ENCODE results near the gene PRODH2.
A peak's percentile ranks its signal among the peaks of the same experiment; 100 is the strongest.

Gene PRODH2

DNA sequence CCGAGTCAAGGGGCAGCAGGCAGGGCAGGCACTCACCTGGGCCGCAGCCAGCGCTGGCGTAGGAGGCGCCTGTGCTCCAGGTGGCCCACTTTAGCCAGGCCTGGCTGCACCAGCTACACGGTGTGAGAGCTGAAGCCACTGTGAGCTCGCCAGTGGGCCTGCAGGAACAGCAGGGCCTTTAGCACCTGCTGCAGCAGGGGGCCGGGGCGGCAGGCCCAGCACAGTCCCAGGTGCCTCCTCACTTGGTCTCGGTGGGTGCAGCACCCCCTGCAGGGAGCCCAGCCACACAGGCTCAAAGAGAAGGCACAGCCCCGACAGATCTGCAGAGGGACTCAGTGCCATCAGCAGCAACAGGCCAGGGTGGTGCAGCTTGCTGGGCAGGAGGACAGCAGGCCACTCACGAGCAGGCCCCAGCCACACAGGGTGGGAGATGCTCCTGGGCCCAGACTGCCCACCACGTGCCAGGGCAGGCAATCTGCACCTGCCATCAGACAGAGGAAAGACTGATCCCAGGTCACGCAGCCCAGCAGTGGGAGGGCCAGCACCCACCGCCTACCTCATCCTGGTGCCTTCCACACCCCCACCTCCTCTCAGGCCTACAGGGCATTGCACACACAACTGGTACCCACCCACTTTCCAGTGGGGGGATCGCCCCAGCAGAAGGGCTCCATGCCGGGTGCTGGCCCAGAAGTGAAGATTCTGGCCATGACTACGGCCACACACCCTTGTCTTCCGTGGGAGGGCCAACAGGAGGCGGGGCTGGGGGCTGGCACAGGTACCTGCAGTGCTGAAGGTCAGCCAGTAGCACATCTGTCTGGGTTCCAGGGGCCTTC is 21.4 kb downstream of the PRODH2 start:
- TF ChIP-seq, protein P1, sequence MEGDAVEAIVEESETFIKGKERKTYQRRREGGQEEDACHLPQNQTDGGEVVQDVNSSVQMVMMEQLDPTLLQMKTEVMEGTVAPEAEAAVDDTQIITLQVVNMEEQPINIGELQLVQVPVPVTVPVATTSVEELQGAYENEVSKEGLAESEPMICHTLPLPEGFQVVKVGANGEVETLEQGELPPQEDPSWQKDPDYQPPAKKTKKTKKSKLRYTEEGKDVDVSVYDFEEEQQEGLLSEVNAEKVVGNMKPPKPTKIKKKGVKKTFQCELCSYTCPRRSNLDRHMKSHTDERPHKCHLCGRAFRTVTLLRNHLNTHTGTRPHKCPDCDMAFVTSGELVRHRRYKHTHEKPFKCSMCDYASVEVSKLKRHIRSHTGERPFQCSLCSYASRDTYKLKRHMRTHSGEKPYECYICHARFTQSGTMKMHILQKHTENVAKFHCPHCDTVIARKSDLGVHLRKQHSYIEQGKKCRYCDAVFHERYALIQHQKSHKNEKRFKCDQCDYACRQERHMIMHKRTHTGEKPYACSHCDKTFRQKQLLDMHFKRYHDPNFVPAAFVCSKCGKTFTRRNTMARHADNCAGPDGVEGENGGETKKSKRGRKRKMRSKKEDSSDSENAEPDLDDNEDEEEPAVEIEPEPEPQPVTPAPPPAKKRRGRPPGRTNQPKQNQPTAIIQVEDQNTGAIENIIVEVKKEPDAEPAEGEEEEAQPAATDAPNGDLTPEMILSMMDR (IDR thresholded peaks at IDR 0.05; ENCODE audit: insufficient read depth, low read depth, low read length, missing control alignments) = peak; percentile 29
- peak; percentile 41 for DNase-seq (ENCODE audit: low read depth)
- H3K4me3 ChIP-seq (ENCODE audit: low read depth, low read length) = no peak overlapping the region

DNA sequence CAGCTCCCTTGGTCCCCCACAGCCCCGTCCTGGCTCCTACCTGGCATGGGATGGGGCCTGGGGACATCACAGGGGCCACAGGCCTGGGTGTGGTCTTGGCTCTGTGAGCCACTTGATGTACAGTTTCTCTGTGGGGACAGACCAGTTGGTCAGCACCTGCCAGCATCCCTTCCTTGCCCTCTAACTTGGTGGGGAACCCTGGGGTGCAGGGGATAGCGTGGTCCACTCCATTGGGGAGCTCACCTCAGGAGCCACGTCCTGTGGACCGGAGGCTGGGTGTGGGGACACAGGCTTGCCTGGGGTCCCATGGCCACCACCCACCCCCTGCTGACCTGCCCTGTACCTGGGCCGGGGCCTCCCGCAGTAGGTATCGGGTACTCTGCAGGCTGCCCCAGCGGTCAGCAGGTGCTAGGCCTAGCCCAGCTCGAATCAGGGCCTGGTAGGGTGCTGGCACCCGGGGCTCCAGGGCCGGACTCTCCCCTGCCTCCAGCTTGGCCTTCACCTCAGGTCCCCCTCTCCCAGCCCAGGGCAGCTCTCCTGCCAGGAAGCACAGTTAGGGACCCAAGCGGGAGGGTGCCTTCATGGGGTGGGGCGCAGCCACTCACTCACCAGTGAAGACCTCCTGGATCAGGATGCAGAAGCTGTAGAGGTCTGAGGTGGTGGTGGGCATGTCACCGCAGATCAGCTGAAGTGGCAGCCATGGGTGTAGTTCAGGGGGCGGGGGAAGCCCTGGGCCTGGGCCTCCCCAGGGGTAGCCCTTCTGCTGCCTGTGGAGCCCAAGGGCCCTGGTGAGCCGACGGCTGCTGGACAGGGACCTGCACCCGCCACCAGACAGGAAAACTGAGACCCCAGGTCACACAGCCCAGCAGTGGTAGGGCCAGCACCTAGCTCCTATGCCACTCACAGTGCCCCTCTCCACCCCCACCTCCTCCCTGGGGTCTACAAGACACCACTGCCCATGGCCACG is 22.4 kb downstream of the PRODH2 start:
- H3K4me3 ChIP-seq (ENCODE audit: low read depth, low read length) = no peak overlapping the region
- TF ChIP-seq, protein P1 (IDR thresholded peaks at IDR 0.05; ENCODE audit: insufficient read depth, low read depth, low read length, missing control alignments) = no peak
- DNase-seq (ENCODE audit: low read depth) = no peak

DNA sequence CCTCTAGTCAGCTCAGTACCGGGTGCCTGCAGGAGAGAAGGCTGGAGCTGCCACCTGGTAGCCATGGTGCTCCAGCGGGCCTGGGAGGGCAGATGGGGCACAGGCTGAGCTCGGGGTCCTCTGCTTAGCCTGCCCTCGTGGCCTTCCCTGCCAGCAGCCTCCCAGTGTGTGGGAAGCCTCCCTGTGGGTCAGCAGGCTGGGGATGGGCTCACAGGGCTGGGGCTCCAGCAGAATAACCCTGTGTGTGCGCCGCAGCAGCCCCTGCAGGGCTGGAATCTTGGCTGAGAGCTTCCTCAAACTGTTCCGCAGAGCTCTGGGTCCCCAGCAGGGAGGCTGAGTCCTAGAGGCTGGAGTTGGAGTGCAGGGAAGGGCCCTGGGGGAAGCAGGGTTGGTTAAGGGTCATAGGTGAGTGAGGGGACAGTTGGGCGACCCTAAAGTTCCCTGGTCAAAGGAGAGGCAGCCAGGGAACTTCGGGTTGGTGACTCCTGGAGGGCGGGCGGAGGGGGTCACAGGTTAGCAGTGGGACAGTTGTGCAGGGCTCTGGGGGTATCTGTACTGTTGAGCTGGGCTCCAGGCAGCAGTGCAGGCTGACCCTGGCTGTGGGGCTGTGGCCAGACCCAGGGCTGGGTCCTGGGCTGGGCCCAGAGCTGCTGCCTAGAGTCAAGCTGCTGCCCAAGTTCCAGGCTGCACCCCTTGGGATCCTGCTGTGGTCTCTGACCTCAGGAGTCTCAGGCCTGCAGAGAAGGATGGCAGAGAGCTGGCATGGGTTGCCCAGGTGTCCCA is 23.3 kb downstream of the PRODH2 start:
- DNase-seq (ENCODE audit: low read depth) = no peak
- TF ChIP-seq, protein P1 (IDR thresholded peaks at IDR 0.05; ENCODE audit: insufficient read depth, low read depth, low read length, missing control alignments) = no peak
- H3K4me3 ChIP-seq (ENCODE audit: low read depth, low read length) = no peak overlapping the region

DNA sequence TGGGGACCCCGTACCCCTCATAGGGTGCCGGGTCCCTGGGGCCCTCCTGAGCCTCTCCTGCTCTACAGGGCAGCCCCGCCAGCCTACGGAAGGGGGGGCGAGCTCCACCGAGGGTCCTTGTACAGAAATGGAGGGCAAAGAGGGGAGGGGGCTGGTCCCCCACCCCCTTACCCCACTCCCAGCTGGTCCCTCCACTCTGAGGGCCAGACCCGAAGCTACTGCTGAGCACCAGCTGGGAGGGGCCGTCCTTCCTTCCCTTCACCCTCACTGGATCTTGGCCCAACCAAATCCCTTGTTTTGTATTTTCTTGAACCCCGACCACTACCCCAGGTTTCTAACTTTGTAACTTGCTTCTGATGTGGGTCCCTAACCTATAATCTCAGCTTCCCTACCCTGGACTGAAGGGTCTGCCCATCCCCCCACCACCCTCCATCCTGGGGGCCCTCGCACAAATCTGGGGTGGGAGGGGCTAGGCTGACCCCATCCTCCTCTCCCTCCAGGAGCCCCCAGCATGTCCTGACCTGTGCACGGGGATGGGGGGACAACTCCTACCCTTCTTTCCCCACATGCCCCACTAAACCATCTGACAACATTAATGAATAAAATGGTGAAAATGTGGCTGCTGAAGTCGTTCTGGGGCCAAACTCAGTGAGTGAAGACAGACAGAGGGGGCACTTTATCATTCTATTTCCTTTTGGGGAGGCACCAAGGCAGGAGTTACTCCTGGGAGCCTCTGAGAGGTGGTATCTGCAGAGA is 24.3 kb downstream of the PRODH2 start:
- H3K4me3 ChIP-seq (ENCODE audit: low read depth, low read length) = no peak overlapping the region
- DNase-seq (ENCODE audit: low read depth) = no peak
- TF ChIP-seq, protein P1 (IDR thresholded peaks at IDR 0.05; ENCODE audit: insufficient read depth, low read depth, low read length, missing control alignments) = no peak

DNA sequence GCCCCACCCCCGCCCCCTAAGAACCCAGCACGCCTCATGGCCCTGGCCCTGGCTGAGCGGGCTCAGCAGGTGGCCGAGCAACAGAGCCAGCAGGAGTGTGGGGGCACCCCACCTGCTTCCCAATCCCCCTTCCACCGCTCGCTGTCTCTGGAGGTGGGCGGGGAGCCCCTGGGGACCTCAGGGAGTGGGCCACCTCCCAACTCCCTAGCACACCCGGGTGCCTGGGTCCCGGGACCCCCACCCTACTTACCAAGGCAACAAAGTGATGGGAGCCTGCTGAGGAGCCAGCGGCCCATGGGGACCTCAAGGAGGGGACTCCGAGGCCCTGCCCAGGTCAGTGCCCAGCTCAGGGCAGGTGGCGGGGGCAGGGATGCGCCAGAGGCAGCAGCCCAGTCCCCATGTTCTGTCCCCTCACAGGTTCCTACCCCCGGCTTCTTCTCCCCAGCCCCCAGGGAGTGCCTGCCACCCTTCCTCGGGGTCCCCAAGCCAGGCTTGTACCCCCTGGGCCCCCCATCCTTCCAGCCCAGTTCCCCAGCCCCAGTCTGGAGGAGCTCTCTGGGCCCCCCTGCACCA is 25.3 kb downstream of the PRODH2 start:
- TF ChIP-seq, protein P1 (IDR thresholded peaks at IDR 0.05; ENCODE audit: insufficient read depth, low read depth, low read length, missing control alignments) = no peak
- H3K4me3 ChIP-seq (ENCODE audit: low read depth, low read length) = no peak overlapping the region
- no peak for DNase-seq (ENCODE audit: low read depth)
